Left ventricle myocardium inferior (tissue), 1 donor: Measurements from ENCODE around the gene REV3L. TPM values are rescaled to one million over a fixed set of nuclear protein-coding genes. Genes with fewer than 3 reads are reported as not detected.
A peak's percentile ranks its signal among the peaks of the same experiment; 100 is the strongest.

ENCODE experiments used
- DNase-seq: peaks from one replicate; pipeline ENCODE4 v3.0.0-alpha.2; 2020
- H3K27ac ChIP-seq: fragments of 200-600 bp; replicated peaks from 2 replicates; pipeline ENCODE4 v1.8.0; 2021
- H3K27me3 ChIP-seq: fragments of 200-600 bp; 2 replicates; pipeline ENCODE4 v1.8.0; 2021; ENCODE audit warnings: low read depth
- H3K36me3 ChIP-seq: fragments of 200-600 bp; 2 replicates; pipeline ENCODE4 v1.8.0; 2021
- H3K4me1 ChIP-seq: fragments of 200-600 bp; 2 replicates; pipeline ENCODE4 v1.8.0; 2021
- H3K4me3 ChIP-seq: fragments of 200-600 bp; 2 replicates; pipeline ENCODE4 v1.8.0; 2021; ENCODE audit warnings: mild to moderate bottlenecking, moderate library complexity
- H3K9me3 ChIP-seq: fragments of 200-600 bp; replicated peaks from 2 replicates; pipeline ENCODE4 v1.8.0; 2021
- intact Hi-C: fragments of 100-400 bp; cut with micrococcal nuclease; formaldehyde crosslinking; loops from one replicate; pipeline ENCODE4 v1.11.0; 2022
- total RNA-seq: library from RNA; stranded (reverse); fragmentation: NEBNext Ultra II Directional; extraction: Animal tissue kit (Norgen Biotek cat#: 25700); gene quantifications from one replicate; pipeline ENCODE4 v1.2.1, GENCODE V29; 2021
- TF ChIP-seq, protein P1 (sequence below): fragments of 200-600 bp; IDR thresholded peaks from 2 replicates; pipeline ENCODE4 v1.8.0; 2021; ENCODE audit warnings: antibody characterized with exemption, mild to moderate bottlenecking, borderline replicate concordance
- donor health status: DM: no; HTN: yes; CAD: no; lungs with severe emphysema.

Gene REV3L
- total RNA-seq, 1 donor from 2014 or later = 12.5 TPM

DNA sequence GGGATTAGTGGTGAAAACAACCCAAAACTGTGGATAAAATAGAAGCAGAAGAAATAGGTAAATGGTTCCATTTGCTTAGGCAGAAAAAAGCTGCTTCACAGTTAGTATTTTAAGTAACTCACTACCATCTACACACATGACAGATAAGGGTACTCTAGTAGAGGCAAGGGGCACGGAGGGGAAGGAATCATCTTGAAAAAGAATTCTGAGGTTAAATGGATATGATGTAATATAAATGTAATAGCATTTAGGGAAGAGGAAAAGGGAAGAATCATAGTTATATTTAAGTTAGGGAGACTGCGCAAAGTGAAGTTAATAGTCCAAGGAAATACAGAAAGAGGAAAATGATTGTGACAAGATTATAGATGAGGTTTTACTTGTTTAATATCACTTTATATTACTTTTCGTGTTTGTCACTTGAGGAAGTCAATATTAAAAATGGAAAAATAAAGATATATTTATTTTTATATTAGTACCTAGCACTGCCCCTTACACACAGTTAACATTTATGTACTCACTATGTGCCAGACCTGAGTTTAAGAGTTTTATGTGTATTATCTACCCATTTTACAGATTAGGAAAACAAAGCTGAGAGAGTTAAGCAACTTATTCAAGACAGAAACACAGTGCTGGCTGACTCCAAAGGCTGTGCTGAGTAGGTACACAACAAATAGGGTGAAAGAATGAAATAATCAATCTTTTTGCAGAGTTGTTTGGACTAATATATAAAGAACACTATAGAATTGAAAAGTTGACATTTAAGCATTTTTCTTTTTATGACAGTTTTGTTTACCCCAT is 128.1 kb downstream of the REV3L start:
- peaks cover 75% of the 10 kb centered on the region for H3K36me3 ChIP-seq
- H3K27me3 ChIP-seq = no peaks in the 10 kb centered on the region
- no peaks in the 10 kb centered on the region for H3K9me3 ChIP-seq
- DNase-seq = no peak
- H3K4me1 ChIP-seq = peaks cover 34% of the 10 kb centered on the region
- peak overlapping the region; percentile 34 for H3K27ac ChIP-seq
- no peak overlapping the region for H3K4me3 ChIP-seq
- TF ChIP-seq, protein P1, sequence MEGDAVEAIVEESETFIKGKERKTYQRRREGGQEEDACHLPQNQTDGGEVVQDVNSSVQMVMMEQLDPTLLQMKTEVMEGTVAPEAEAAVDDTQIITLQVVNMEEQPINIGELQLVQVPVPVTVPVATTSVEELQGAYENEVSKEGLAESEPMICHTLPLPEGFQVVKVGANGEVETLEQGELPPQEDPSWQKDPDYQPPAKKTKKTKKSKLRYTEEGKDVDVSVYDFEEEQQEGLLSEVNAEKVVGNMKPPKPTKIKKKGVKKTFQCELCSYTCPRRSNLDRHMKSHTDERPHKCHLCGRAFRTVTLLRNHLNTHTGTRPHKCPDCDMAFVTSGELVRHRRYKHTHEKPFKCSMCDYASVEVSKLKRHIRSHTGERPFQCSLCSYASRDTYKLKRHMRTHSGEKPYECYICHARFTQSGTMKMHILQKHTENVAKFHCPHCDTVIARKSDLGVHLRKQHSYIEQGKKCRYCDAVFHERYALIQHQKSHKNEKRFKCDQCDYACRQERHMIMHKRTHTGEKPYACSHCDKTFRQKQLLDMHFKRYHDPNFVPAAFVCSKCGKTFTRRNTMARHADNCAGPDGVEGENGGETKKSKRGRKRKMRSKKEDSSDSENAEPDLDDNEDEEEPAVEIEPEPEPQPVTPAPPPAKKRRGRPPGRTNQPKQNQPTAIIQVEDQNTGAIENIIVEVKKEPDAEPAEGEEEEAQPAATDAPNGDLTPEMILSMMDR = no peak
- intact Hi-C loops = no loop called here

DNA sequence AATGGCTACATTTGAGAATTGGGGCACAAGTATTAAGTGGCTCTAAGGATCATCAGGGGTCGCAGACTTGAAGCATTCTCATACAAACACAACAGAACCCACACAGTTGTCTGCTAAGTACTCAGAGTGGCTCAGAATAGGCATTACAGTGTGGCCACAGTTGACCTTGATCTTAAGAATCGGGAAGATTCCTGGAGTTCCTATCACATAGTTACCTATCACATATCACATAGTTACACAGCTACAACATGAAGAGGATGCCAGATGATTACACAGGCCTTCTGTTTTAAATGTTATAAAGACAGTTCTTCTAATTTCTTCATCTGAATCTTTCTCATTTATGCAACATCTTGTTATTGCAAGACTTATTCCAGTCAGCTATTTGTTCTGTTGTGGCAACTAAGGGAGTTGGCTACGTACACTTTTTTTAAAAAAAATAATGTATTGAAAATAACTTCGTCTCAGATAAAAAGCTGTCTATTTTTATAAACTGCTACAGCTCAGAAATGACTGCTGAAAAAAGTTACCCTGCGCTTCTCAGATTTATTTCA is 129.0 kb downstream of the REV3L start:
- H3K4me3 ChIP-seq = no peak overlapping the region
- intact Hi-C loops = no loop called here

DNA sequence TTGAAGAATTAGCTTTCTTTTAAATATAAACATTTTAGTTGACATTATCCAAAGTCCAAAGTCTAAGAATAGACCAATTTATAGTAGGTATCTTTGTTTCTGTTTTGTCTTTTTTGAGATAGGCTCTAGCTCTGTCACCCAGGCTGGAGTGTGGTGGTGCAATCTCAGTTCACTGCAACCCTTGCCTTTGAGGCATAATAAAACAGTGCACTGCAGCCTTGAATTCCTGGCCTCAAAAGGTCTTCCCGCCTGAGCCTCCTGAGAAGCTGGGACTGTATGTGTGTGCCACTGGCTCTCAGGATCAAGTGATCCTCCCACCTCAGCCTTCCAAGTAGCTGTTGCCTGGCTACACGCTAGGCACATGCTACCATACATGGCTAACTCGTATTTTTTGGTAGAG is 135.4 kb downstream of the REV3L start:
- Histone ChIP-seq H3K36me3 (peaks cover 72% of the 10 kb centered on the region), H3K9me3 (no peaks in the 10 kb centered on the region), H3K4me3 (no peak overlapping the region), H3K27me3 (no peaks in the 10 kb centered on the region), H3K4me1 (no peaks in the 10 kb centered on the region), H3K27ac (no peak overlapping the region)
- DNase-seq = no peak
- intact Hi-C loops = no loop called here
- TF ChIP-seq, protein P1 = no peak

More for the DNA sequence above, 129.0 kb downstream of the REV3L start:
- DNase-seq = no peak
- Histone ChIP-seq H3K27ac (peak overlapping the region; percentile 34), H3K36me3 (peaks cover 84% of the 10 kb centered on the region), H3K4me1 (peaks cover 34% of the 10 kb centered on the region), H3K27me3 (no peaks in the 10 kb centered on the region), H3K9me3 (no peaks in the 10 kb centered on the region)
- TF ChIP-seq, protein P1 = no peak

GRCh38 chr6:111342913-111343312 is 140.1 kb downstream of the REV3L start:
- H3K27me3 ChIP-seq = no peaks in the 10 kb centered on the region
- TF ChIP-seq, protein P1 = no peak
- H3K9me3 ChIP-seq = no peaks in the 10 kb centered on the region
- H3K27ac ChIP-seq = no peak overlapping the region
- DNase-seq = no peak
- peaks cover 59% of the 10 kb centered on the region for H3K36me3 ChIP-seq
- no peaks in the 10 kb centered on the region for H3K4me1 ChIP-seq
- H3K4me3 ChIP-seq = no peak overlapping the region
- intact Hi-C loops = no loop called here

- intact Hi-C loops = no loop called here
Observed at GRCh38 chr6:111339294-111339693, 143.7 kb downstream of the REV3L start.

More at GRCh38 chr6:111339294-111339693, 143.7 kb downstream of the REV3L start:
- TF ChIP-seq, protein P1 = no peak
- Histone ChIP-seq H3K9me3 (no peaks in the 10 kb centered on the region), H3K4me3 (no peak overlapping the region), H3K27ac (no peak overlapping the region), H3K4me1 (no peaks in the 10 kb centered on the region), H3K36me3 (peaks cover 45% of the 10 kb centered on the region), H3K27me3 (no peaks in the 10 kb centered on the region)
- DNase-seq = no peak
